SK-N-SH (cell line): ENCODE measurements around the gene HOXB2.

ENCODE experiments used
- CHD2 ChIP-seq: fragments of 150-350 bp; IDR thresholded peaks from 2 replicates; pipeline ENCODE4 v1.6.1; 2018; ENCODE audit warnings: low read length; ENCODE audit not compliant: partially characterized antibody
- CTCF ChIP-seq: fragments of 200-600 bp; sonication (generic); IDR thresholded peaks from 2 replicates; pipeline ENCODE4 v1.6.1; 2017; ENCODE audit warnings: antibody characterized with exemption, mild to moderate bottlenecking, moderate library complexity
- EP300 ChIP-seq, 2 experiments: IDR thresholded peaks; 2 replicates each; pipeline versions ENCODE4 v1.4.0 to v1.6.1; 2012; ENCODE audit warnings: borderline replicate concordance in 1 of 2, low read depth in 1 of 2, low read length in 1 of 2
- GATA2 ChIP-seq: sonication (generic); formaldehyde crosslinking; IDR thresholded peaks from 2 replicates; pipeline ENCODE4 v1.5.0; 2020; ENCODE audit warnings: mild to moderate bottlenecking, missing genetic modification reagents
- POLR2AphosphoS5 ChIP-seq: IDR thresholded peaks from 2 replicates; pipeline ENCODE4 v1.6.1; 2012; ENCODE audit warnings: low read depth, low read length
- RAD21 ChIP-seq: IDR thresholded peaks from 2 replicates; pipeline ENCODE4 v1.6.1; 2012; ENCODE audit warnings: mild to moderate bottlenecking, low read length
- RCOR1 ChIP-seq: fragments of 150-350 bp; IDR thresholded peaks from 2 replicates; pipeline ENCODE4 v1.6.1; 2017; ENCODE audit warnings: antibody characterized with exemption, low read length
- REST ChIP-seq: IDR thresholded peaks from 2 replicates; pipeline ENCODE4 v1.6.1; 2012; ENCODE audit warnings: mild to moderate bottlenecking, low read depth, low read length, moderate library complexity
- RFX5 ChIP-seq: IDR thresholded peaks from 2 replicates; pipeline ENCODE4 v1.6.1; 2012; ENCODE audit warnings: mild to moderate bottlenecking, improper control_type of control experiment, low read length
- SMC3 ChIP-seq: IDR thresholded peaks from 2 replicates; pipeline ENCODE4 v1.6.1; 2012; ENCODE audit warnings: low read depth, low read length, improper control_type of control experiment
- TAF1 ChIP-seq: IDR thresholded peaks from 2 replicates; pipeline ENCODE4 v1.6.1; 2012; ENCODE audit warnings: low read depth, mild to moderate bottlenecking, low read length, moderate library complexity, borderline replicate concordance
- TCF12 ChIP-seq: IDR thresholded peaks from 2 replicates; pipeline ENCODE4 v1.4.0; 2012
- USF1 ChIP-seq: IDR thresholded peaks from 2 replicates; pipeline ENCODE4 v1.4.0; 2012; ENCODE audit warnings: low read depth, borderline replicate concordance
- TF ChIP-seq, protein P1 (sequence below): fragments of 150-350 bp; IDR thresholded peaks from 2 replicates; pipeline ENCODE4 v1.6.1; 2017; ENCODE audit warnings: antibody characterized with exemption, low read length, low read depth, borderline replicate concordance

GRCh38 chr17:48570325-48571023 is 25.6 kb upstream of the HOXB2 start:
- no peak for TF ChIP-seq CTCF
- TF ChIP-seq TCF12: no peak
- no peak for TF ChIP-seq RCOR1
- no peak for TF ChIP-seq POLR2AphosphoS5
- no peak for TF ChIP-seq RAD21
- TF ChIP-seq, protein P1, sequence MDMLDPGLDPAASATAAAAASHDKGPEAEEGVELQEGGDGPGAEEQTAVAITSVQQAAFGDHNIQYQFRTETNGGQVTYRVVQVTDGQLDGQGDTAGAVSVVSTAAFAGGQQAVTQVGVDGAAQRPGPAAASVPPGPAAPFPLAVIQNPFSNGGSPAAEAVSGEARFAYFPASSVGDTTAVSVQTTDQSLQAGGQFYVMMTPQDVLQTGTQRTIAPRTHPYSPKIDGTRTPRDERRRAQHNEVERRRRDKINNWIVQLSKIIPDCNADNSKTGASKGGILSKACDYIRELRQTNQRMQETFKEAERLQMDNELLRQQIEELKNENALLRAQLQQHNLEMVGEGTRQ: no peak
- TF ChIP-seq RFX5: no peak
- TF ChIP-seq REST: no peak
- TF ChIP-seq GATA2 (CRISPR knock-in tag): no peak
- no peak for TF ChIP-seq EP300 (IDR thresholded peaks at IDR 0.05; ENCODE audit: borderline replicate concordance in 1 of 2, low read depth in 1 of 2, low read length in 1 of 2)
- no peak for TF ChIP-seq TAF1
- no peak for TF ChIP-seq USF1
- no peak for TF ChIP-seq SMC3
- TF ChIP-seq CHD2: no peak
